Ectodermal cell (in vitro differentiated cells): ENCODE data around the gene SCMH1.

Source experiments
- H3K27ac ChIP-seq: 2 replicates; pipeline ENCODE4 v1.7.0; 2013; ENCODE audit warnings: mild to moderate bottlenecking, low read depth, low read length; ENCODE audit not compliant: insufficient read depth, poor library complexity, severe bottlenecking
- H3K27me3 ChIP-seq: 2 replicates; pipeline ENCODE4 v1.7.0; 2013; ENCODE audit warnings: mild to moderate bottlenecking, low read length; ENCODE audit not compliant: insufficient read depth, control insufficient read depth, poor library complexity, severe bottlenecking
- H3K36me3 ChIP-seq: one replicate; pipeline ENCODE4 v1.7.0; 2013; ENCODE audit warnings: low read length; ENCODE audit not compliant: control insufficient read depth, insufficient read depth
- H3K4me1 ChIP-seq: one replicate; pipeline ENCODE4 v1.7.0; 2013; ENCODE audit warnings: low read length; ENCODE audit not compliant: control insufficient read depth, insufficient read depth
- H3K4me3 ChIP-seq: 2 replicates; pipeline ENCODE4 v1.7.0; 2013; ENCODE audit warnings: low read depth, low read length, control low read depth; ENCODE audit not compliant: insufficient read depth
- H3K9me3 ChIP-seq: 2 replicates; pipeline ENCODE4 v1.7.0; 2013; ENCODE audit warnings: mild to moderate bottlenecking, low read length, moderate library complexity; ENCODE audit not compliant: control insufficient read depth
- WGBS, 2 experiments: methylation state at CpG; one replicate each; pipeline ENCODE4 v1.1.7; 2013; ENCODE audit warnings: missing lambda C conversion rate in 2 of 2; 5-methylcytosine and 5-hydroxymethylcytosine counted together

SCMH1 gene

DNA sequence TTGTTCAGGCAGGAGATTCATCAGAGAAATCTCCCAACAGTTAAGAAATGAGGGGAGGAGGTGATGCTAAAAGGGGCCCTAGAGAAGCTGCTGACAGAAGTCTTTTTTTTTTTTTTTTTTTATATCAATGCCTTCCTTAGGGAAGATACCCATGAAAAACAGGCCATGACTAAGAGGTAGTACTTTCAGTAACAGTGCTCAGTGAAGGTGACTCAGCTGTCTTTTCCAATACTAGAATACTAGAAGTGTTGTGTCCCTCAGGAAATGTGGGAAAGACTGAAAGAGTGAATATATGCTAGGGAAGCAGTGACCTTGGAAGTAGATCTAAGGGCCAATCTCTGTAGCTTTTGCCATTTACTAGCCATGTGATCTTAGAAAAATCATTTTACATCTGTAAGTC, 168.1 kb downstream of the SCMH1 start:
- H3K9me3 ChIP-seq: no peaks in the 10 kb centered on the region
- peaks cover 3% of the 10 kb centered on the region for H3K36me3 ChIP-seq
- no peaks in the 10 kb centered on the region for H3K27me3 ChIP-seq
- H3K4me3 ChIP-seq: no peak overlapping the region
- H3K4me1 ChIP-seq: no peaks in the 10 kb centered on the region
- H3K27ac ChIP-seq: no peak overlapping the region

GRCh38 chr1:41072051-41072450, 170.1 kb downstream of the SCMH1 start:
- Histone ChIP-seq H3K4me1 (no peaks in the 10 kb centered on the region), H3K27ac (no peak overlapping the region), H3K9me3 (no peaks in the 10 kb centered on the region), H3K36me3 (peaks cover 3% of the 10 kb centered on the region), H3K27me3 (no peaks in the 10 kb centered on the region), H3K4me3 (no peak overlapping the region)
- 100% methylated on average over 1 of the region's 1 CpG for WGBS, 2 experiments

GRCh38 chr1:41056907-41057306, 185.2 kb downstream of the SCMH1 start:
- Histone ChIP-seq H3K4me3 (no peak overlapping the region), H3K27me3 (no peaks in the 10 kb centered on the region), H3K36me3 (no peaks in the 10 kb centered on the region), H3K9me3 (no peaks in the 10 kb centered on the region), H3K4me1 (peaks cover 8% of the 10 kb centered on the region), H3K27ac (peak overlapping the region; percentile 50)
- 66 to 79% methylated on average over 3 to 4 of the region's 5 CpGs for WGBS, 2 experiments

GRCh38 chr1:41053316-41053715, 188.8 kb downstream of the SCMH1 start:
- no peak overlapping the region for H3K4me3 ChIP-seq
- H3K36me3 ChIP-seq: no peaks in the 10 kb centered on the region
- peaks cover 8% of the 10 kb centered on the region for H3K4me1 ChIP-seq
- peak overlapping the region; percentile 16 for H3K27ac ChIP-seq
- 55 to 61% methylated on average over 2 of the region's 2 CpGs for WGBS, 2 experiments
- no peaks in the 10 kb centered on the region for H3K9me3 ChIP-seq
- H3K27me3 ChIP-seq: no peaks in the 10 kb centered on the region

- Histone ChIP-seq H3K4me3 (no peak overlapping the region), H3K27ac (no peak overlapping the region), H3K4me1 (peaks cover 4% of the 10 kb centered on the region), H3K27me3 (no peaks in the 10 kb centered on the region), H3K9me3 (no peaks in the 10 kb centered on the region), H3K36me3 (peaks cover 6% of the 10 kb centered on the region)
- WGBS, 2 experiments: no CpG with 5 or more reads among the region's 1 CpG
These were observed 191.1 kb downstream of the SCMH1 start for GRCh38 chr1:41051022-41051421.

DNA sequence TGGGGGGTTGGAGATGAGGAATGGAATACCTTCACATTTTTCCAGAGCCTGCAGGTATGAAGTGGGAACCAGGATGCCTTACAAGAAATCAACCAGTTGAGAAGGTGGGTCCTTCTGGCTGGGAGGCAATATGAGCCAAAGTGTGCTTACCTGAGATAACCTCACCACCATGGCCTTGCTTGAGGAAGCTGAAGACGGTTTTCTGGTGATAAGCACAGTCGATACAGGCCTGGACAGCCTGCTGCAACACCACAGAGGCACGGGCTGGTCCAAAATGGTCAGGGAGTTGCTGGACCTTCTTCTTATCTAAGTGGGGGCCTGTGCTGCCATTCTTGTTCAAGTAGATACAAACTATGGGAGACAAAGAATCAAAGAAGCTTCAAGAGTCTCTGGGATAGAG, 193.6 kb downstream of the SCMH1 start:
- Histone ChIP-seq H3K9me3 (no peaks in the 10 kb centered on the region), H3K27me3 (no peaks in the 10 kb centered on the region), H3K36me3 (peaks cover 6% of the 10 kb centered on the region), H3K4me3 (no peak overlapping the region), H3K27ac (no peak overlapping the region), H3K4me1 (peaks cover 4% of the 10 kb centered on the region)
- WGBS, 2 experiments: 89 to 92% methylated on average over 3 of the region's 3 CpGs

DNA sequence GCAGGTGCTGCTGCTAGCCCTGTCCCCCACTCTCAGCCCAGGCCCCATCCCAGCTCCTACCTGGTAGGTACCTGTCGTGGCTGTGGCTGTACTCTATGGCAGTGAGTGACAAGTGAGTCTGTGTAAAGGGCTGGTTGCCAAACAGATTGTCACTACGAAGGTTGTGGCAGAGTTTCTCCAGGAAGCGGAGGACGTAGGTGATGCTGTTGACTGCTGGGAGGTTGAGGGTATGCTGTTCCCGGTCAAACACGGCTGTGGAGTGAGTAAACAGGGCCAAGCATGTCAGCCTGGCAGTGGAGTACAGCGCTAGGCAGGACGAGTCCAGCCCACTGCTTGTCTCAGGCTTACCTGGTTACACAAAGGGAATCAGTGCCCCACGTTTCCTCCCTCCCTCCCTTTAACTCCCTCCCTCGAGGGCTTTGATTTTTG, 195.7 kb downstream of the SCMH1 start:
- 88 to 90% methylated on average over 10 of the region's 10 CpGs for WGBS, 2 experiments
- Histone ChIP-seq H3K27me3 (no peaks in the 10 kb centered on the region), H3K4me3 (no peak overlapping the region), H3K4me1 (no peaks in the 10 kb centered on the region), H3K36me3 (peaks cover 6% of the 10 kb centered on the region), H3K9me3 (no peaks in the 10 kb centered on the region), H3K27ac (no peak overlapping the region)

DNA sequence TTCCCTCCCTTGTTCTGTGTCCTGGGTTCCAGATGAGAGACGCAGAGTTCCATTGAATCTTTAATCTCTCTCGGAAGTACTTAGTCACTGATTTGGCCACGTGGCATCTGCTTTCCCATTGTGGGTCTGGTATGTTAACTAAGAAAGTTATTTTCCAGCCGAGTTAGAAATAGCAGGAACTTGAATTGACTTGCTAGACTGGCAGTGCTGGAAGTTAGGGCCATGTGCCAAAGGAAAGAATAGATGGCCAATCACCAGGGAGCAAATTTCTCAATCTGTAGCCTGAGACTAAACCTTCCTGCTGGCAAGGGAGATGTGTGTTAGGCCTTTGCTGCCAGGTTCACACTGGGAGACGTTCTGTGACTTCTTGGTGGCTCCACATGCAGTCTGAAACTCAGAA, 196.4 kb downstream of the SCMH1 start:
- Histone ChIP-seq H3K36me3 (peaks cover 6% of the 10 kb centered on the region), H3K4me3 (no peak overlapping the region), H3K4me1 (no peaks in the 10 kb centered on the region), H3K27me3 (no peaks in the 10 kb centered on the region), H3K27ac (no peak overlapping the region), H3K9me3 (no peaks in the 10 kb centered on the region)
- 87 to 91% methylated on average over 5 of the region's 5 CpGs for WGBS, 2 experiments

DNA sequence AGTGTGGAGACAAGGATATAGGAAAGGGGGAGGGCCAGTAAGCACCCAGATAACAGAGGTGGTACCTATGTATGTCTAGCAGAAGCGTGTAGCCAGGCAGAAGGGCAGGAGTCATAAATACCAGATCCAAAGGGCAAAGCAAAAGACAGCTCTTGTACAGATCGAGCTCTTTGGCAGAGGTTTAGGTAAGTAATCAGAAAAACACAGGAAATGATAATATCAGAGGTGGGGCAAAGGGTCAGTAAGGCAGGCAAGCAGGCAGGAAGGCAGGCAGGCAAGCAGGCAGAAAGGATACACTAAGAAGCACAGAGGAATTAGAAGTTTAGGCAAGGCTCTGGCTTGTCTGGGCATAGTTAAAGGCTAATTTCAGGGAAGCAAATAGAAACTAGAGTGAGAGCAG, 197.9 kb downstream of the SCMH1 start:
- Histone ChIP-seq H3K9me3 (no peaks in the 10 kb centered on the region), H3K27ac (no peak overlapping the region), H3K27me3 (no peaks in the 10 kb centered on the region), H3K36me3 (peaks cover 6% of the 10 kb centered on the region), H3K4me1 (no peaks in the 10 kb centered on the region), H3K4me3 (no peak overlapping the region)
- WGBS, 2 experiments: 89 to 93% methylated on average over 2 of the region's 2 CpGs

- H3K4me3 ChIP-seq: no peak overlapping the region
- no peaks in the 10 kb centered on the region for H3K27me3 ChIP-seq
- WGBS, 2 experiments: 93 to 98% methylated on average over 3 of the region's 3 CpGs
- no peaks in the 10 kb centered on the region for H3K4me1 ChIP-seq
- H3K27ac ChIP-seq: no peak overlapping the region
- no peaks in the 10 kb centered on the region for H3K9me3 ChIP-seq
- H3K36me3 ChIP-seq: peaks cover 4% of the 10 kb centered on the region
These were observed 200.4 kb downstream of the SCMH1 start for GRCh38 chr1:41041614-41042270.

- no peak overlapping the region for H3K4me3 ChIP-seq
- no peaks in the 10 kb centered on the region for H3K4me1 ChIP-seq
- H3K27ac ChIP-seq: no peak overlapping the region
- no peaks in the 10 kb centered on the region for H3K36me3 ChIP-seq
- 97 to 99% methylated on average over 5 of the region's 5 CpGs for whole genome bisulfite sequencing, 2 experiments
- H3K9me3 ChIP-seq: no peaks in the 10 kb centered on the region
- H3K27me3 ChIP-seq: no peaks in the 10 kb centered on the region
These were observed 204.0 kb downstream of the SCMH1 start for GRCh38 chr1:41038110-41038509.
